IMR-90 (cell line): ENCODE data around the gene ZNF492. TPM values are rescaled to one million over a fixed set of nuclear protein-coding genes. Genes with fewer than 3 reads are reported as not detected.

ENCODE experiments used
- ATAC-seq: fragments of 200-7000 bp; cut with Tn5 transposase; 2 replicates; pipeline ENCODE4 v1.9.1; 2020; ENCODE audit warnings: low read depth, mild to moderate bottlenecking, moderate library complexity
- BruUV-seq: library from RNA; stranded (reverse); fragments of 400-500 nt; replicated peaks from 2 replicates; lab custom pipeline; 2021; lab: Mats Ljungman, UMichigan
- CTCF ChIA-PET: fragments of 300-600 bp; formaldehyde crosslinking; extraction: SDS; loops from one replicate; lab custom pipeline; 2021; ENCODE audit warnings: antibody characterized with exemption; lab: Yijun Ruan, JAX
- POLR2A ChIA-PET: fragments of 300-600 bp; sonication (Branson Sonifier 250); formaldehyde crosslinking; loops from one replicate; lab custom pipeline; 2022; ENCODE audit warnings: antibody characterized with exemption; ENCODE audit not compliant: unreplicated experiment; lab: Charles Lee
- DNase-seq: peaks from one replicate; pipeline ENCODE4 v3.0.0; 2013
- H2AFZ ChIP-seq: replicated peaks from 2 replicates; pipeline ENCODE3; 2013; ENCODE audit warnings: low read length, mild to moderate bottlenecking; ENCODE audit not compliant: poor library complexity
- H2AK5ac ChIP-seq: 2 replicates; pipeline ENCODE4 v1.6.1; 2013; ENCODE audit warnings: low read depth, low read length, inconsistent platforms
- H2AK9ac ChIP-seq: replicated peaks from 2 replicates; pipeline ENCODE3; 2013; ENCODE audit warnings: mild to moderate bottlenecking, low read depth, low read length, moderate library complexity; ENCODE audit not compliant: poor library complexity
- H2BK120ac ChIP-seq: 2 replicates; pipeline ENCODE4 v1.6.1; 2013; ENCODE audit warnings: low read depth, low read length, inconsistent platforms
- H2BK15ac ChIP-seq: 3 replicates; pipeline ENCODE4 v1.6.1; 2013; ENCODE audit warnings: low read depth, low read length, inconsistent platforms
- H2BK20ac ChIP-seq: 2 replicates; pipeline ENCODE4 v1.6.1; 2013; ENCODE audit warnings: low read depth, mild to moderate bottlenecking, inconsistent platforms, low read length, moderate library complexity
- H2BK5ac ChIP-seq: 2 replicates; pipeline ENCODE4 v1.6.1; 2013; ENCODE audit warnings: mild to moderate bottlenecking, low read depth, low read length, inconsistent platforms; ENCODE audit not compliant: poor library complexity, severe bottlenecking
- H3K14ac ChIP-seq: replicated peaks from 2 replicates; pipeline ENCODE4 v1.6.1; 2013; ENCODE audit warnings: low read depth, low read length, inconsistent platforms
- H3K18ac ChIP-seq: 2 replicates; pipeline ENCODE4 v1.6.1; 2013; ENCODE audit warnings: low read depth, low read length, control low read depth
- H3K23ac ChIP-seq: 2 replicates; pipeline ENCODE4 v1.6.1; 2013; ENCODE audit warnings: low read depth, low read length, inconsistent platforms
- H3K27ac ChIP-seq: 2 replicates; pipeline ENCODE4 v1.5.1; 2013; ENCODE audit warnings: mild to moderate bottlenecking, control low read depth, low read length; ENCODE audit not compliant: insufficient read depth
- H3K27me3 ChIP-seq: 2 replicates; pipeline ENCODE4 v1.6.1; 2013; ENCODE audit warnings: low read length; ENCODE audit not compliant: control insufficient read depth, insufficient read depth
- H3K36me3 ChIP-seq: 2 replicates; pipeline ENCODE4 v1.6.1; 2013; ENCODE audit warnings: low read length, mixed read lengths; ENCODE audit not compliant: control insufficient read depth, insufficient read depth
- H3K4ac ChIP-seq: 2 replicates; pipeline ENCODE4 v1.6.1; 2013; ENCODE audit warnings: low read depth, low read length, inconsistent platforms
- H3K4me1 ChIP-seq: 2 replicates; pipeline ENCODE4 v1.6.1; 2013; ENCODE audit warnings: low read length, mixed read lengths; ENCODE audit not compliant: control insufficient read depth, insufficient read depth
- H3K4me2 ChIP-seq: 2 replicates; pipeline ENCODE4 v1.6.1; 2013; ENCODE audit warnings: low read depth, mild to moderate bottlenecking, control low read depth, low read length, moderate library complexity
- H3K4me3 ChIP-seq: 2 replicates; pipeline ENCODE4 v1.5.1; 2013; ENCODE audit warnings: low read depth, mild to moderate bottlenecking, control low read depth, low read length, moderate library complexity; ENCODE audit not compliant: insufficient read depth
- H3K56ac ChIP-seq: 2 replicates; pipeline ENCODE4 v1.6.1; 2013; ENCODE audit warnings: low read length, inconsistent platforms; ENCODE audit not compliant: insufficient read depth; ENCODE audit errors: extremely low read depth
- H3K79me1 ChIP-seq, 2 experiments: 2 replicates each; pipeline ENCODE4 v1.6.1; 2013; ENCODE audit warnings: low read length in 2 of 2, inconsistent platforms in 1 of 2, low read depth in 1 of 2
- H3K9ac ChIP-seq: 2 replicates; pipeline ENCODE4 v1.6.1; 2013; ENCODE audit warnings: low read depth, low read length, control low read depth
- H3K9me1 ChIP-seq: 2 replicates; pipeline ENCODE4 v1.6.1; 2013; ENCODE audit warnings: low read length, inconsistent platforms; ENCODE audit not compliant: insufficient read depth
- H3K9me3 ChIP-seq: 2 replicates; pipeline ENCODE4 v1.6.1; 2013; ENCODE audit warnings: low read length; ENCODE audit not compliant: control insufficient read depth, insufficient read depth
- H4K20me1 ChIP-seq: 2 replicates; pipeline ENCODE4 v1.6.1; 2013; ENCODE audit warnings: low read length, inconsistent platforms; ENCODE audit not compliant: insufficient read depth
- H4K5ac ChIP-seq: 2 replicates; pipeline ENCODE4 v1.6.1; 2013; ENCODE audit warnings: mild to moderate bottlenecking, low read depth, low read length, control low read depth
- H4K8ac ChIP-seq, 2 experiments: 2 replicates each; pipeline ENCODE4 v1.6.1; 2013; ENCODE audit warnings: low read depth in 2 of 2, low read length in 2 of 2, control low read depth in 1 of 2, inconsistent platforms in 1 of 2
- H4K91ac ChIP-seq: 2 replicates; pipeline ENCODE4 v1.6.1; 2013; ENCODE audit warnings: low read depth, low read length, inconsistent platforms; ENCODE audit not compliant: insufficient read depth
- BHLHE40 ChIP-seq: fragments of 150-350 bp; IDR thresholded peaks from 2 replicates; pipeline ENCODE4 v1.6.1; 2016; ENCODE audit warnings: mild to moderate bottlenecking, low read depth, low read length
- CEBPB ChIP-seq: IDR thresholded peaks from 2 replicates; pipeline ENCODE4 v1.6.1; 2012; ENCODE audit warnings: low read depth, low read length, improper control_type of control experiment
- CHD1 ChIP-seq: IDR thresholded peaks from 2 replicates; pipeline ENCODE4 v1.6.1; 2012; ENCODE audit warnings: low read depth, low read length, improper control_type of control experiment
- CTCF ChIP-seq: conservative IDR thresholded peaks from 2 replicates; pipeline ENCODE4 v1.5.1; 2012; ENCODE audit warnings: mild to moderate bottlenecking, low read depth, low read length, improper control_type of control experiment
- ELK1 ChIP-seq: fragments of 150-350 bp; IDR thresholded peaks from 2 replicates; pipeline ENCODE4 v1.6.1; 2016; ENCODE audit warnings: low read depth, mild to moderate bottlenecking, low read length, moderate library complexity, borderline replicate concordance
- FOS ChIP-seq: fragments of 150-350 bp; IDR thresholded peaks from 2 replicates; pipeline ENCODE4 v1.6.1; 2016; ENCODE audit warnings: low read depth, low read length
- MAFK ChIP-seq: IDR thresholded peaks from 2 replicates; pipeline ENCODE4 v1.6.1; 2012; ENCODE audit warnings: low read depth, low read length, improper control_type of control experiment
- MAZ ChIP-seq: IDR thresholded peaks from 2 replicates; pipeline ENCODE4 v1.6.1; 2012; ENCODE audit warnings: low read depth, mild to moderate bottlenecking, low read length, improper control_type of control experiment, moderate library complexity, borderline replicate concordance
- MXI1 ChIP-seq: IDR thresholded peaks from 2 replicates; pipeline ENCODE4 v1.6.1; 2012; ENCODE audit warnings: low read depth, mild to moderate bottlenecking, low read length, moderate library complexity, borderline replicate concordance
- NFE2L2 ChIP-seq: fragments of 150-350 bp; IDR thresholded peaks from 2 replicates; pipeline ENCODE4 v1.6.1; 2016; ENCODE audit warnings: low read depth, mild to moderate bottlenecking, low read length
- POLR2A ChIP-seq: IDR thresholded peaks from 2 replicates; pipeline ENCODE4 v1.6.1; 2012; ENCODE audit warnings: mild to moderate bottlenecking, low read depth, low read length
- RAD21 ChIP-seq: IDR thresholded peaks from 2 replicates; pipeline ENCODE4 v1.6.1; 2012; ENCODE audit warnings: low read length, improper control_type of control experiment
- RFX5 ChIP-seq: IDR thresholded peaks from 2 replicates; pipeline ENCODE4 v1.8.0; 2012; ENCODE audit warnings: low read depth, mild to moderate bottlenecking, low read length, moderate library complexity
- WGBS, 2 experiments: methylation state at CpG; one replicate each; pipeline versions ENCODE4 v1.1.5 to v1.1.7; 2013; ENCODE audit warnings: missing lambda C conversion rate in 2 of 2; ENCODE audit not compliant: insufficient read length in 1 of 2; ENCODE audit errors: extremely low coverage in 2 of 2; 5-methylcytosine and 5-hydroxymethylcytosine counted together
- dilution Hi-C: fragments of 300-500 bp; cut with HindIII; formaldehyde crosslinking; loops from one replicate; pipeline ENCODE4 v1.14.3; 2018; ENCODE audit warnings: low sequenced_read_pairs; ENCODE audit not compliant: unreplicated experiment
- in situ Hi-C: fragments of 300-500 bp; cut with MboI; formaldehyde crosslinking; loops from 3 replicates; pipeline ENCODE4 v1.14.3; 2019; ENCODE audit warnings: low sequenced_read_pairs, inconsistent platforms, mixed read lengths
- intact Hi-C: fragments of 100-400 bp; cut with micrococcal nuclease; formaldehyde crosslinking; loops from 2 replicates; pipeline ENCODE4 v1.10.0; 2022
- polyA plus RNA-seq, 3 experiments: library from polyadenylated mRNA; depleted of rRNA; stranded (reverse); fragments of >200 nt; gene quantifications; 2 replicates each; pipeline ENCODE4 v1.2.3, GENCODE V29; 2012; ENCODE audit warnings: low replicate concordance in 1 of 3
- total RNA-seq: library from RNA; depleted of rRNA; stranded (reverse); fragments of >200 nt; gene quantifications from 2 replicates; pipeline ENCODE4 v1.2.3, GENCODE V29; 2012

ZNF492 gene
- total and polyA plus RNA-seq, 2 of the 4 experiments (the other 2 are of a cell fraction): 0.19 to 1.3 TPM

GRCh38 chr19:22610121-22610520, 24.0 kb upstream of the ZNF492 start:
- dilution Hi-C loops: no loop called here
- no peaks in the 10 kb centered on the region for H4K20me1 ChIP-seq

More at GRCh38 chr19:22610121-22610520, 24.0 kb upstream of the ZNF492 start:
- DNase-seq (no peak), ATAC-seq (no peak)
- Histone ChIP-seq H3K23ac (no peak overlapping the region), H2AK5ac (no peak overlapping the region), H2BK120ac (no peak overlapping the region), H3K4me2 (no peak overlapping the region), H3K36me3 (no peaks in the 10 kb centered on the region), H3K79me1 (no peaks in the 10 kb centered on the region), H3K56ac (no peak overlapping the region), H4K5ac (no peak overlapping the region), H3K9me3 (peaks cover 49% of the 10 kb centered on the region), H3K18ac (no peak overlapping the region), H4K8ac (no peak overlapping the region), H4K91ac (no peak overlapping the region), H3K27ac (no peak overlapping the region), H3K9me1 (no peaks in the 10 kb centered on the region), H2BK5ac (no peak overlapping the region), H2AFZ (no peak overlapping the region), H3K27me3 (no peaks in the 10 kb centered on the region), H2AK9ac (no peak overlapping the region), H3K4ac (no peak overlapping the region), H3K9ac (no peak overlapping the region), H3K14ac (no peak overlapping the region), H3K4me3 (no peak overlapping the region), H2BK20ac (no peak overlapping the region), H3K4me1 (no peaks in the 10 kb centered on the region), H2BK15ac (no peak overlapping the region)
- ChIA-PET POLR2A (no interaction called here), CTCF (interaction anchor here (0.6 kb wide), 1 partner anchor 79 kb away, joined by 4 read pairs; no protein-coding TSS in a partner anchor)
- in situ Hi-C loops (no loop called here), intact Hi-C loops (no loop called here)
- TF ChIP-seq ELK1 (no peak), RAD21 (no peak), CTCF (no peak), BHLHE40 (no peak), MAFK (no peak), POLR2A (no peak), FOS (no peak), CEBPB (no peak), MAZ (no peak), MXI1 (no peak), RFX5 (no peak), NFE2L2 (no peak), CHD1 (no peak)
- WGBS, 2 experiments: no CpG with 5 or more reads among the region's 2 CpGs
- no TSS peak for BruUV-seq
